Measurements from ENCODE around the gene PPIL6. TPM values are rescaled to one million over a fixed set of nuclear protein-coding genes. Genes with fewer than 3 reads are reported as not detected.
A peak's percentile ranks its signal among the peaks of the same experiment; 100 is the strongest.

Gene PPIL6
- total RNA-seq, 4 donors from 2014 or later, result 1.9 to 9.0 (median 2.5) TPM

DNA sequence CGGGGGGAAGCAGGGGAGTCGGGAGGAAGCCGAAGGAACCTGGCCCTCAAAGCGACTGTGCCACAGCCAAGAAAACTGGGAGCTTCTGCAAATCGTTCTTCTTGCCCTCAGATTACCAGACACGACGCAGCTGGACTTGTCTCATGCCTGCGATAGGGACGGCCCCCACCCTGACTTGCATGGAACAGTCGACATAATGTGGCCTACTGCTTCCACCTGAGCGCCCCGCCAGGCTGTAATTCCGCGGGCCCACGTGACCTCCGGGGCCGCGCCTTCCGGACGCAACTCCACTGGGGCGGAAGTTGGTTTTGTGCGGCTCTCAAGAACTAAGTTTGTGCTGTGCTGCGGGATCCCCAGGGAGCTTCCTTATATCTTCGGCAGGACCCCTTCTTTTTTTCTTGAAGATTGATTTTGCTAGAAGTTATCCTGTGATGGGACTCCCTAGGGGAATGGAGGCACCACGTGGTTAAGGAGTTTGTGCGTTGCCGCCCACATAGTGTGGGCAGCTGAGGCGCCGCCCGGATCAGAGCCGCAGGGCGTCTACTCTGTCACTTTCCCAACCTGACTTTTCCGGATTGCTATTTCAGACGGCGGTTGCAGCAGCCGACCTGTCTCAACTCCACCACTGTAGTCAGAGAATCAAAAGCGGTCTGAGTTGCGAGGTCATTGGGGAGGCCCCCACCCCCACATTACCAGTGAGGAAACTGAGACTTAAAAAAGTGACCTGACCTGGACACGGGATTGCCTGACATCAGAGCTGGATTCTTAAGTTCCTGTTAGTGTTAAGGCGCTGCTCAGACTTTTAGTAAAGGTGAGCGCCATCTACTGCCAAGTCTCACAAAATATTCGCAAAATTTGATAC lies 57.6 kb downstream of the PPIL6 start:
- H3K4me3 ChIP-seq, result peak overlapping the region; percentile 47 to 88
- TF ChIP-seq POLR2AphosphoS5 (IDR thresholded peaks at IDR 0.05) (peak; percentile 44), EP300 (IDR thresholded peaks at IDR 0.05) (no peak), POLR2A (IDR thresholded peaks at IDR 0.05) (peak in 1 of 2 donors; percentile 34)
- TF ChIP-seq, protein P1, sequence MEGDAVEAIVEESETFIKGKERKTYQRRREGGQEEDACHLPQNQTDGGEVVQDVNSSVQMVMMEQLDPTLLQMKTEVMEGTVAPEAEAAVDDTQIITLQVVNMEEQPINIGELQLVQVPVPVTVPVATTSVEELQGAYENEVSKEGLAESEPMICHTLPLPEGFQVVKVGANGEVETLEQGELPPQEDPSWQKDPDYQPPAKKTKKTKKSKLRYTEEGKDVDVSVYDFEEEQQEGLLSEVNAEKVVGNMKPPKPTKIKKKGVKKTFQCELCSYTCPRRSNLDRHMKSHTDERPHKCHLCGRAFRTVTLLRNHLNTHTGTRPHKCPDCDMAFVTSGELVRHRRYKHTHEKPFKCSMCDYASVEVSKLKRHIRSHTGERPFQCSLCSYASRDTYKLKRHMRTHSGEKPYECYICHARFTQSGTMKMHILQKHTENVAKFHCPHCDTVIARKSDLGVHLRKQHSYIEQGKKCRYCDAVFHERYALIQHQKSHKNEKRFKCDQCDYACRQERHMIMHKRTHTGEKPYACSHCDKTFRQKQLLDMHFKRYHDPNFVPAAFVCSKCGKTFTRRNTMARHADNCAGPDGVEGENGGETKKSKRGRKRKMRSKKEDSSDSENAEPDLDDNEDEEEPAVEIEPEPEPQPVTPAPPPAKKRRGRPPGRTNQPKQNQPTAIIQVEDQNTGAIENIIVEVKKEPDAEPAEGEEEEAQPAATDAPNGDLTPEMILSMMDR (IDR thresholded peaks at IDR 0.05), result peak in 3 of 4 experiments; percentile 42 to 63 (median 56)
- WGBS, 2 donors (ENCODE audit: low coverage in 1 of 2), result 0% methylated on average over 10 to 20 of the region's 42 CpGs
- peak; percentile 93 for ATAC-seq
- H3K4me1 ChIP-seq, result peaks cover 0 to 56% (median 18%) of the 10 kb centered on the region in 3 donors
- H3K9me3 ChIP-seq, result no peaks in the 10 kb centered on the region
- no peaks in the 10 kb centered on the region for H3K27me3 ChIP-seq
- peaks cover 0 to 6% of the 10 kb centered on the region in 2 donors for H3K36me3 ChIP-seq
- peak overlapping the region; percentile 71 to 100 (median 98) for H3K27ac ChIP-seq

DNA sequence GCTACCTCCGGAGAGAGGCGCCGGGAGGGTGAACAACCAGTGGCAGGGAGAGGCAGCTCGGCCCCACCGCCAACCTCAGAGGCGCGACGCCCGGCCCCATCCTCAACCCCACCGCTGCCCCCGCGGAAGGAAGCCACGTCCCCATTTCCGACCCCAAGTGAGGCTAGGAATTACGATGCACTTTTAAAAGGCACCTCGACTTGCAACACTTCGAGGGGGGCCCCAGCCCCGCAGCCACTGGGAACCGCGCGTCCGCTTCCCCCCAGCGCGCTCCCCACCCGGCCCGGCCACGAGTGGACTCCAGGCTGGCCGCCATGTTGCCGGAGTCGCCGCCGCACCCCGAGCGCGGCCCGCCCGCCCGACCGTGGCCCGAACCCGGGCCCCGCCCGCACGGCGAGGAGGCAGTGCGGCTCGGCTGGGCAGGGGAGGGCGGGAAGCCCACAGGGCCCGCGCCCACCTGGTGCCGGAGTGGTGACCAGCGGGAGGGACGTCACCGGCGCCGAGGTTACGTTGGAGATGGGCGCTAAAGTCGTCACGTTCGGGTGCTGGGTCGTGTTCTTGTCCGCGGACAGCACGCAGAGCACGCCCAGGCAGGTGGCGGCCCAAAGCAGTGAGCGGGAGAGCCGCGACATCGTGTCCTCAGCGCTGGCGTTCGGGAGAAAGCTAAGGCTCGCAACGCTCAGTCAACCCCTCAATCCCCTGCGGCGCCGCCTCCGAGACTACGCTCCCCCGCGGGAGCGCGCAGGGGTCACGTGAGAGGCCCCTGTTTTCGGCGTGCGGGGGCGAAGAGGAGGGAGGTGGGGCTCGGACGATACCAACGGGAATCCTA lies 58.5 kb downstream of the PPIL6 start, which contains the start of gene CD164:
CD164 (minus strand) TSS at position 721 of the 829 bp plus-strand sequence; CDS start at position 632, 89 bp downstream.
- Histone ChIP-seq H3K36me3 (peaks cover 0 to 14% of the 10 kb centered on the region in 2 donors), H3K27ac (peak within 1 kb of the TSS; percentile 71 to 100 (median 98)), H3K9me3 (no peaks in the 10 kb centered on the region), H3K4me1 (peaks cover 0 to 64% (median 18%) of the 10 kb centered on the region in 3 donors), H3K27me3 (no peaks in the 10 kb centered on the region), H3K4me3 (peak within 1 kb of the TSS; percentile 47 to 88)
- no peak for TF ChIP-seq EP300 (IDR thresholded peaks at IDR 0.05)
- peak; percentile 95 to 96 for TF ChIP-seq POLR2A (IDR thresholded peaks at IDR 0.05)
- TF ChIP-seq POLR2AphosphoS5 (IDR thresholded peaks at IDR 0.05), result peak; percentile 99
- TF ChIP-seq, protein P1 (IDR thresholded peaks at IDR 0.05), result no peak
- no CpG with 5 or more reads among the region's 93 CpGs for WGBS, 2 donors (ENCODE audit: low coverage in 1 of 2)
- ATAC-seq, result peak; percentile 87

DNA sequence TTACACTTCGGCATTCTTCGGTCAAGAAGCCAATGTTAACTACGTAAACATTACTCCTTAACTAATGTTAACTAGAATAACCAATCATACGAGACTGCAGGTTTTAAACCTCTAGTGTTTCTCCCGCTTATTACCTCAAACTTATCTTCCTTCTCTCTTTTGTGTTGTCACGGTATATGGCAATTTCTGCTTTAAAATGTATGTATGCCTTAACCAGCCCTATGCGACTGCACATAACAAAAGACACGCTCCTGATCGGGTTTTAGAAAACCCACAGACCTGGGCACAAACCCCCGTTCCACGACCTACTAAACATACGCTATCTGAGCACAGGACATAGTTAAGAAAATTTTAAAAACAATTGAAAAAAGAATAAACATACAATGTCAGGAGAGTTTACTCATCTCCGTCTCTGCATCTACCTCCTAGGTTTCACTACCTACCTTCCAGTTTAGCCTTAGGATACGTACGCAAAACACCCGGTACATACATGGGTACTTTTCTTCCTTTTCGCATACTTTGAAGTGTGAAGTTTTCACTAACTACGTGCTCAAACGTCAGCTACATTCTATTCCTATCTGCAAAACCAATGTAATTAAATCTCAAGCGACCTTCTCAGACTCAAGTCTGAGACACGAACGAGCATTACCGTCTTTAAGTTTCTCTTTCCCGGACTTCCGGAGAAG lies 59.2 kb downstream of the PPIL6 start:
- H3K4me1 ChIP-seq, result peaks cover 0 to 72% (median 18%) of the 10 kb centered on the region in 3 donors
- H3K27ac ChIP-seq, result peak overlapping the region; percentile 71 to 100 (median 98)
- TF ChIP-seq POLR2AphosphoS5 (IDR thresholded peaks at IDR 0.05) (no peak), POLR2A (IDR thresholded peaks at IDR 0.05) (no peak), EP300 (IDR thresholded peaks at IDR 0.05) (no peak)
- TF ChIP-seq, protein P1 (IDR thresholded peaks at IDR 0.05), result no peak
- no peak for ATAC-seq
- WGBS, 2 donors (ENCODE audit: low coverage in 1 of 2), result 0 to 1% methylated on average over 19 to 20 of the region's 25 CpGs
- H3K9me3 ChIP-seq, result no peaks in the 10 kb centered on the region
- H3K4me3 ChIP-seq, result peak overlapping the region; percentile 47 to 88
- H3K27me3 ChIP-seq, result no peaks in the 10 kb centered on the region
- H3K36me3 ChIP-seq, result peaks cover 0 to 22% of the 10 kb centered on the region in 2 donors

DNA sequence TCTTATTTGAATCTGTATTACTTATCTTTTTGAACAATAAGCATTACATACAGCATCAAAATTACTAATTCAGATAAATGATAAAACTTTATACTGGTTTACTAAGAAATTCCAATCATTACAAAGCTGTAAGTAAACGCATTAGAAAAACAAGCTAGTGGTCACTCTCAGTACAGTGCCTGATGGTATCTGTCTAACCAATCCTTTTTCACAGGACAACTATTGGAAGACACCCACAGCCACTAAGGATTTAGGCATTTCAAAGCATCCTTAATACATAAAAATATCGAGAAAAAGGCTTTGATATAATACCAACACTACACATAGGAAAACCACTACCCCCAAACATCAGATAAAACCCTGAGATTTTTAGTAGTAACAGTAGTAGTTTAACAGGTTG lies 60.7 kb downstream of the PPIL6 start:
- no peak for ATAC-seq
- no peaks in the 10 kb centered on the region for H3K27me3 ChIP-seq
- H3K4me1 ChIP-seq, result peaks cover 0 to 62% (median 16%) of the 10 kb centered on the region in 3 donors
- WGBS, 2 donors (ENCODE audit: low coverage in 1 of 2), result 33 to 38% methylated on average over 2 of the region's 2 CpGs
- H3K9me3 ChIP-seq, result no peaks in the 10 kb centered on the region
- H3K27ac ChIP-seq, result peak overlapping the region in 2 of 4 donors; percentile 98 to 100
- H3K36me3 ChIP-seq, result peaks cover 5 to 37% of the 10 kb centered on the region in 2 donors
- H3K4me3 ChIP-seq, result peak overlapping the region; percentile 47 to 88
- TF ChIP-seq POLR2AphosphoS5 (IDR thresholded peaks at IDR 0.05) (no peak), EP300 (IDR thresholded peaks at IDR 0.05) (no peak), POLR2A (IDR thresholded peaks at IDR 0.05) (no peak)
- TF ChIP-seq, protein P1 (IDR thresholded peaks at IDR 0.05), result no peak

Data from gastroesophageal sphincter (tissue), 4 donors.